ENCODE results near the gene LEMD2.

DNA sequence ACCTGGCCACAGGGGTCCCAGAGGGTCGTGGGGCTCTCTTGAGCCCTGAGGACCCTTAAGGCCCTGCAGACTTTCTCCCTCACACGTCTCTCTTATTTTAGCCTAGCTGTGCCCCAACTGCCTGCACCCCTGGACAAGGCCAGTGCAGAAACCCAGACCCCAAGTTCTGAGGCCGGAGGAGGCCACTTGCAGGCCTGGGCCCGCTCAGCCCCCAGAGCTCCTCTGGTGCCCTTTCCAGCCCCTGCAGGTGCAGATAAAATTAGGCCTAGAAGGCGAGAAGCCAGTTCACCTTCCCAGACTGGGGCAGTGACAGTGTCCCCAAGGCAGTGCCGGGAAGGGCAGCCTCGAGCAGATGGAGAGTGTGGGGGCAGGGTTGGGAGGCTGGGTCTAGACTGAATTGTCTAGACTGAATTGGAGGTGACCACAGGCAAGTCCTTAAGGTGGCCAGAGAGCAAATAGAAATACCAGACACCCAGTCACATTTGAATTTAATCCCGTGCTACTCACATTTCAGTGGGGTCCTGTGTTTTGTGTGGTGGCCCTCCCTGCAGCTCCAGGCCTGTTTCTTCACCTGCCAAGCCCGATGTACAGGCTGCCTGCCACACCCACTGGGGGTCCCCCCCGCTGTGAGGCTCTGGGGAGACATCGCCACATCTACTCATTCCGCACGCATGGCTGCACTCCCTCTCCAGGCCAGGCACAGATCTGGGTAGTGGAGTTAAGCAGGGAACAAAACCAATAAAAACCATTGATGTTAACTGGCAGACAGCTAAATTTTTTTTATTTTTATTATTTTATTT is 33.7 kb downstream of the LEMD2 start:
- TF ChIP-seq, protein P1, sequence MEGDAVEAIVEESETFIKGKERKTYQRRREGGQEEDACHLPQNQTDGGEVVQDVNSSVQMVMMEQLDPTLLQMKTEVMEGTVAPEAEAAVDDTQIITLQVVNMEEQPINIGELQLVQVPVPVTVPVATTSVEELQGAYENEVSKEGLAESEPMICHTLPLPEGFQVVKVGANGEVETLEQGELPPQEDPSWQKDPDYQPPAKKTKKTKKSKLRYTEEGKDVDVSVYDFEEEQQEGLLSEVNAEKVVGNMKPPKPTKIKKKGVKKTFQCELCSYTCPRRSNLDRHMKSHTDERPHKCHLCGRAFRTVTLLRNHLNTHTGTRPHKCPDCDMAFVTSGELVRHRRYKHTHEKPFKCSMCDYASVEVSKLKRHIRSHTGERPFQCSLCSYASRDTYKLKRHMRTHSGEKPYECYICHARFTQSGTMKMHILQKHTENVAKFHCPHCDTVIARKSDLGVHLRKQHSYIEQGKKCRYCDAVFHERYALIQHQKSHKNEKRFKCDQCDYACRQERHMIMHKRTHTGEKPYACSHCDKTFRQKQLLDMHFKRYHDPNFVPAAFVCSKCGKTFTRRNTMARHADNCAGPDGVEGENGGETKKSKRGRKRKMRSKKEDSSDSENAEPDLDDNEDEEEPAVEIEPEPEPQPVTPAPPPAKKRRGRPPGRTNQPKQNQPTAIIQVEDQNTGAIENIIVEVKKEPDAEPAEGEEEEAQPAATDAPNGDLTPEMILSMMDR (IDR thresholded peaks at IDR 0.05) = no peak
- no peak for TF ChIP-seq POLR2A (IDR thresholded peaks at IDR 0.05)
